PC-3 (cell line): Measurements from ENCODE around the gene TMEM267. TPM values are rescaled to one million over a fixed set of nuclear protein-coding genes. Genes with fewer than 3 reads are reported as not detected.
"Not testable (repeated sequence)": the region's sequence is repeated elsewhere in the genome, so short reads cannot be mapped to it uniquely, and the experiment has no call there.

Experiments
- ATAC-seq: fragments of 200-7000 bp; cut with Tn5 transposase; 2 replicates; pipeline ENCODE4 v1.9.1; 2020; ENCODE audit warnings: mild to moderate bottlenecking, moderate library complexity
- BruUV-seq: library from RNA; stranded (reverse); fragments of 400-500 nt; replicated peaks from 2 replicates; lab custom pipeline; 2021; lab: Mats Ljungman, UMichigan
- CTCF ChIA-PET: fragments of 300-600 bp; sonication (Branson Sonifier 250); formaldehyde crosslinking; loops from one replicate; lab custom pipeline; 2022; ENCODE audit warnings: antibody characterized with exemption; lab: Charles Lee
- POLR2A ChIA-PET: fragments of 300-600 bp; sonication (Branson Sonifier 250); formaldehyde crosslinking; loops from one replicate; lab custom pipeline; 2022; ENCODE audit warnings: antibody characterized with exemption; ENCODE audit not compliant: unreplicated experiment; lab: Charles Lee
- DNase-seq: peaks from one replicate; pipeline ENCODE4 v3.0.0-alpha.2; 2015
- H2AFZ ChIP-seq: fragments of 300-600 bp; sonication (generic); 2 replicates; pipeline ENCODE4 v1.6.0; 2016; ENCODE audit warnings: antibody characterized with exemption, low read length
- H3F3A ChIP-seq: fragments of 300-600 bp; sonication (generic); one replicate; pipeline ENCODE4 v1.6.0; 2017; ENCODE audit warnings: antibody characterized with exemption, low read length, control low read depth, mild to moderate bottlenecking; ENCODE audit not compliant: unreplicated experiment
- H3K27ac ChIP-seq: fragments of 300-600 bp; sonication (generic); 2 replicates; pipeline ENCODE4 v1.5.1; 2016; ENCODE audit warnings: mild to moderate bottlenecking, low read length
- H3K27me3 ChIP-seq: fragments of 300-600 bp; sonication (generic); 2 replicates; pipeline ENCODE4 v1.6.1; 2016; ENCODE audit warnings: low read length, mixed read lengths
- H3K36me3 ChIP-seq: fragments of 300-600 bp; sonication (generic); 2 replicates; pipeline ENCODE4 v1.6.1; 2016; ENCODE audit warnings: low read depth, mixed run types, low read length, mixed read lengths
- H3K4me1 ChIP-seq: fragments of 300-600 bp; sonication (generic); 2 replicates; pipeline ENCODE4 v1.5.1; 2016; ENCODE audit warnings: low read length; ENCODE audit not compliant: insufficient read depth
- H3K4me2 ChIP-seq: fragments of 300-600 bp; sonication (generic); 2 replicates; pipeline ENCODE4 v1.6.0; 2016; ENCODE audit warnings: low read length
- H3K4me3 ChIP-seq: fragments of 300-600 bp; sonication (generic); 2 replicates; pipeline ENCODE4 v1.5.1; 2016; ENCODE audit warnings: mild to moderate bottlenecking, low read length, mixed read lengths
- H3K79me2 ChIP-seq: fragments of 300-600 bp; sonication (generic); 2 replicates; pipeline ENCODE4 v1.6.1; 2017; ENCODE audit warnings: low read length, mixed read lengths
- H3K9ac ChIP-seq: fragments of 300-600 bp; sonication (generic); 2 replicates; pipeline ENCODE4 v1.6.0; 2016; ENCODE audit warnings: mild to moderate bottlenecking, low read length
- H3K9me2 ChIP-seq: fragments of 300-600 bp; sonication (generic); replicated peaks from 2 replicates; pipeline ENCODE4 v1.6.1; 2016; ENCODE audit warnings: mixed run types, low read length, mixed read lengths
- H3K9me3 ChIP-seq: fragments of 300-600 bp; sonication (generic); 2 replicates; pipeline ENCODE4 v1.6.1; 2016; ENCODE audit warnings: low read length, mixed read lengths
- H4K20me1 ChIP-seq: fragments of 300-600 bp; sonication (generic); 2 replicates; pipeline ENCODE4 v1.6.1; 2016; ENCODE audit warnings: low read length, mixed read lengths
- EZH2 ChIP-seq: fragments of 300-600 bp; sonication (generic); IDR thresholded peaks from one replicate; pipeline ENCODE4 v1.6.1; 2017; ENCODE audit warnings: antibody characterized with exemption, mild to moderate bottlenecking, low read length; ENCODE audit not compliant: unreplicated experiment
- EZH2phosphoT487 ChIP-seq: fragments of 300-600 bp; sonication (generic); IDR thresholded peaks from 2 replicates; pipeline ENCODE4 v1.6.1; 2018; ENCODE audit warnings: mild to moderate bottlenecking, antibody characterized with exemption, low read length, borderline replicate concordance
- intact Hi-C: fragments of 100-400 bp; cut with micrococcal nuclease; formaldehyde crosslinking; loops from 2 replicates; pipeline ENCODE4 v1.9.0; 2023
- total RNA-seq: library from RNA; depleted of rRNA; stranded (reverse); fragments of >200 nt; gene quantifications from 2 replicates; pipeline ENCODE4 v1.2.3, GENCODE V29; 2014
- TF ChIP-seq, protein P1 (sequence below): fragments of 300-600 bp; sonication (generic); conservative IDR thresholded peaks from 2 replicates; pipeline ENCODE4 v1.5.1; 2017; ENCODE audit warnings: antibody characterized with exemption, low read depth, mild to moderate bottlenecking, low read length

The TMEM267 gene
- total RNA-seq, 1 experiment from 2014 or later, result 10.0 TPM

DNA sequence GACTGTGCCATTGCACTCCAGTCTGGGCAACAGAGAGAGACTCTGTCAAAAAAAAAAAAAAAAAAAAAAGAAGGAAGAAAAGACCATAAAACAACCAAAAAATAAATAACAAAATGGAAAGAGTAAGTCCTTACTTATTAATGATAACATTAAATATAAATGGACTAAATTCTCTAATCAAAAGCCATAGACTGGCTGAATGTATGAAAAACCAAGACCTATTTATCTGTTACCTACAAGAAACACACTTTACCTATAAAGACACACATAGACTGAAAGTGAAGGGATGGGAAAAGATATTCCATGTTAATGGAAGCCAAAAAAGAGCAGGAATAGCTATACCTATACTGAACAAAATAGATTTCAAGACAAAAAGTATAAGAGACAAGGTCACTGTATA is 16.6 kb downstream of the TMEM267 start:
- no peak for TF ChIP-seq EZH2
- no peak for TF ChIP-seq EZH2phosphoT487
- TF ChIP-seq, protein P1, sequence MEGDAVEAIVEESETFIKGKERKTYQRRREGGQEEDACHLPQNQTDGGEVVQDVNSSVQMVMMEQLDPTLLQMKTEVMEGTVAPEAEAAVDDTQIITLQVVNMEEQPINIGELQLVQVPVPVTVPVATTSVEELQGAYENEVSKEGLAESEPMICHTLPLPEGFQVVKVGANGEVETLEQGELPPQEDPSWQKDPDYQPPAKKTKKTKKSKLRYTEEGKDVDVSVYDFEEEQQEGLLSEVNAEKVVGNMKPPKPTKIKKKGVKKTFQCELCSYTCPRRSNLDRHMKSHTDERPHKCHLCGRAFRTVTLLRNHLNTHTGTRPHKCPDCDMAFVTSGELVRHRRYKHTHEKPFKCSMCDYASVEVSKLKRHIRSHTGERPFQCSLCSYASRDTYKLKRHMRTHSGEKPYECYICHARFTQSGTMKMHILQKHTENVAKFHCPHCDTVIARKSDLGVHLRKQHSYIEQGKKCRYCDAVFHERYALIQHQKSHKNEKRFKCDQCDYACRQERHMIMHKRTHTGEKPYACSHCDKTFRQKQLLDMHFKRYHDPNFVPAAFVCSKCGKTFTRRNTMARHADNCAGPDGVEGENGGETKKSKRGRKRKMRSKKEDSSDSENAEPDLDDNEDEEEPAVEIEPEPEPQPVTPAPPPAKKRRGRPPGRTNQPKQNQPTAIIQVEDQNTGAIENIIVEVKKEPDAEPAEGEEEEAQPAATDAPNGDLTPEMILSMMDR, result no peak
- no peak overlapping the region for H3K9ac ChIP-seq
- H3K27me3 ChIP-seq, result no peaks in the 10 kb centered on the region
- no peaks in the 10 kb centered on the region for H3K9me2 ChIP-seq
- no peaks in the 10 kb centered on the region for H3K4me1 ChIP-seq
- DNase-seq, result no peak
- intact Hi-C loops, result no loop called here
- no peak for ATAC-seq
- H4K20me1 ChIP-seq, result no peaks in the 10 kb centered on the region
- no TSS peak for BruUV-seq
- POLR2A ChIA-PET, result interaction anchor here (0.6 kb wide), 1 partner anchor 42 kb away, joined by 4 read pairs; no protein-coding TSS in a partner anchor
- no peaks in the 10 kb centered on the region for H3F3A ChIP-seq
- CTCF ChIA-PET, result no interaction called here
- H3K27ac ChIP-seq, result no peak overlapping the region
- peaks cover 7% of the 10 kb centered on the region; the same call in 1 of the 2 replicates for H3K9me3 ChIP-seq
- no peak overlapping the region for H2AFZ ChIP-seq
- peaks cover 17% of the 10 kb centered on the region for H3K36me3 ChIP-seq
- H3K79me2 ChIP-seq, result no peaks in the 10 kb centered on the region
- no peak overlapping the region for H3K4me3 ChIP-seq
- no peak overlapping the region for H3K4me2 ChIP-seq

DNA sequence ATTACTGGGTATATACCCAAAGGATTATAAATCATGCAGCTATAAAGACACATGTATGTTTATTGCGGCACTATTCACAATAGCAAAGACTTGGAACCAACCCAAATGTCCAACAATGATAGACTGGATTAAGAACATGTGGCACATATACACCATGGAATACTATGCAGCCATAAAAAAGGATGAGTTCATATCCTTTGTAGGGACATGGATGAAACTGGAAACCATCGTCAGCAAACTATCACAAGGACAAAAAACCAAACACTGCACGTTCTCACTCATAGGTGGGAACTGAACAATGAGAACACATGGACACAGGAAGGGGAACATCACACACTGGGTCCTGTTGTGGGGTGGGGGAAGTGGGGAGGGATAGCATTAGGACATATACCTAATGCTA is 18.2 kb downstream of the TMEM267 start:
- H3K4me3 ChIP-seq, H3K27me3 ChIP-seq, ATAC-seq, CTCF ChIA-PET, BruUV-seq, H3K79me2 ChIP-seq, H3K4me2 ChIP-seq, DNase-seq, H3F3A ChIP-seq, H3K9me2 ChIP-seq, POLR2A ChIA-PET, H4K20me1 ChIP-seq, H3K9me3 ChIP-seq, H3K4me1 ChIP-seq, intact Hi-C loops, H2AFZ ChIP-seq, H3K27ac ChIP-seq, H3K9ac ChIP-seq: not testable (repeated sequence)
- peaks cover 17% of the 10 kb centered on the region for H3K36me3 ChIP-seq

DNA sequence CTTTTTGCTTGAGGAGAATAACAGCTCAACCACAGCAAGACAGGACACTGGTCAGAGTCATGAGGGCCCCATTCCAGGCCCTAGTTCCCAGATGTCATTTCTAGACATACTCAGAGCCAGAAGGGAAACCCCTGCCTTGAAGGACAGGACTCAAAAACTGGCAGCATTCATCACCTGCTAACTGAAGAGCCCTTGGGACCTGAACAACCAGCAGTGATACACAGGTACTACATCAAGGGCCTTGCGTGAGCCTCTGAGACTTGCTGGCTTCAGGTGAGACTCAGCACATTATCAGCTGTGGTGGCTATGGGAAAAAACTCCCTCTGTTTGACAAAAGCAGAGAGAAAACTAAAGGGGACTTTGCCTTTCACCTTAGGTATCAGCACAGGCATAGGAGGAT is 22.6 kb downstream of the TMEM267 start:
- POLR2A ChIA-PET, result no interaction called here
- H3K79me2 ChIP-seq, result no peaks in the 10 kb centered on the region

More for the DNA sequence above, 22.6 kb downstream of the TMEM267 start:
- ATAC-seq, result no peak
- H3K9ac ChIP-seq, result no peak overlapping the region
- H4K20me1 ChIP-seq, result no peaks in the 10 kb centered on the region
- no peaks in the 10 kb centered on the region for H3K9me2 ChIP-seq
- H3F3A ChIP-seq, result no peaks in the 10 kb centered on the region
- DNase-seq, result no peak
- H3K27me3 ChIP-seq, result no peaks in the 10 kb centered on the region
- H3K9me3 ChIP-seq, result 0 out of 2 replicates have a peak, but pooled peaks cover under 1% of the 10 kb centered on the region
- H3K27ac ChIP-seq, result no peak overlapping the region
- H3K4me3 ChIP-seq, result no peak overlapping the region
- CTCF ChIA-PET, result no interaction called here
- no peak overlapping the region for H2AFZ ChIP-seq
- no TSS peak for BruUV-seq
- H3K4me2 ChIP-seq, result no peak overlapping the region
- intact Hi-C loops, result no loop called here
- no peaks in the 10 kb centered on the region for H3K4me1 ChIP-seq
- TF ChIP-seq EZH2phosphoT487, result no peak
- TF ChIP-seq, protein P1, result no peak
- no peak for TF ChIP-seq EZH2
- H3K36me3 ChIP-seq, result peaks cover 1% of the 10 kb centered on the region
